Measurements from ENCODE around the gene NPNT. TPM values are rescaled to one million over a fixed set of nuclear protein-coding genes. Genes with fewer than 3 reads are reported as not detected.
A peak's percentile ranks its signal among the peaks of the same experiment; 100 is the strongest.

NPNT gene
- total and polyA plus RNA-seq, 8 donors: 56.9 to 380 (median 100) TPM

DNA sequence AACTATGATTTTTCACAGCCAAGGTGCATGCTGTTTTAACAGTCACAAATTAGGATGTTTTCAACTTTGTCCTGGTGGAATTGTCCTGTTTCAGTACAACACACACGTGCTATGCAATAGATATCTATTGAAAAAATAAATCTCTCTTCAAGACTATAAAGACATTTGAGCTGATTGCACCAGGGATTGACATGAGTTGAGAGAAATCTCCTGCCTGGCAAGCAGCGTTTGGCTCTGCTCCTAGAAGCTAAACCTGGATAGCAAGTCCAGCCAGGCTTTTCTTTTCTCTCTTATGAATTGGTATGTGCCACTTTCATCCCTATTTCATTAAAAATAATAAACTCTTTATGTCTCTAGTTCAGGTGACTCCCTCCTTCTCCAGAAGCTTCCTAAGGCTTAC, 16.6 kb upstream of the NPNT start:
- H3K4me1 ChIP-seq: no peaks in the 10 kb centered on the region
- no peak overlapping the region for H3K27ac ChIP-seq
- no peaks in the 10 kb centered on the region for H3K9me3 ChIP-seq
- no peak for ATAC-seq
- intact Hi-C loops (cut with DNase I): no loop called here
- TF ChIP-seq, protein P1, sequence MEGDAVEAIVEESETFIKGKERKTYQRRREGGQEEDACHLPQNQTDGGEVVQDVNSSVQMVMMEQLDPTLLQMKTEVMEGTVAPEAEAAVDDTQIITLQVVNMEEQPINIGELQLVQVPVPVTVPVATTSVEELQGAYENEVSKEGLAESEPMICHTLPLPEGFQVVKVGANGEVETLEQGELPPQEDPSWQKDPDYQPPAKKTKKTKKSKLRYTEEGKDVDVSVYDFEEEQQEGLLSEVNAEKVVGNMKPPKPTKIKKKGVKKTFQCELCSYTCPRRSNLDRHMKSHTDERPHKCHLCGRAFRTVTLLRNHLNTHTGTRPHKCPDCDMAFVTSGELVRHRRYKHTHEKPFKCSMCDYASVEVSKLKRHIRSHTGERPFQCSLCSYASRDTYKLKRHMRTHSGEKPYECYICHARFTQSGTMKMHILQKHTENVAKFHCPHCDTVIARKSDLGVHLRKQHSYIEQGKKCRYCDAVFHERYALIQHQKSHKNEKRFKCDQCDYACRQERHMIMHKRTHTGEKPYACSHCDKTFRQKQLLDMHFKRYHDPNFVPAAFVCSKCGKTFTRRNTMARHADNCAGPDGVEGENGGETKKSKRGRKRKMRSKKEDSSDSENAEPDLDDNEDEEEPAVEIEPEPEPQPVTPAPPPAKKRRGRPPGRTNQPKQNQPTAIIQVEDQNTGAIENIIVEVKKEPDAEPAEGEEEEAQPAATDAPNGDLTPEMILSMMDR (IDR thresholded peaks at IDR 0.05): no peak
- H3K4me3 ChIP-seq: no peak overlapping the region
- no peak for DNase-seq
- no peaks in the 10 kb centered on the region for H3K36me3 ChIP-seq
- H3K27me3 ChIP-seq: no peaks in the 10 kb centered on the region

DNA sequence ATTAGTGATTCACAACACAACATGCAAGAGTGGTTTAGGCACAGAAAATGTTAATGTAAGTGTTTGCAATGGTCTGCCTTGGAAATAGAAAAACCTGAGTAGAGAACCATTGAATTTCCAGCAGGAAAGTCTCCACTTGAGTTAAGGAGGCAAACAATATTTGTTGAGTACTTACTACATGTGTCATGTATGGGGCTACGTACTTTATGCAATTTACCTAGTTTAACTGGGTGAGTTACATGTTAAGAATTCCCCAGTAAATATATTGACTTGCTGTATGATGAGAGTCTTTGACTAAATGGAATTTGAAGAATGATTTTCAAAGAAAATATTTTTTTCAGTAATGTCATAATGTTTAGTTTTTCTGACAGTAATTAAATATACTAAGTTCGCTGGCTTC, 7.8 kb upstream of the NPNT start:
- ATAC-seq: peak; percentile 85
- intact Hi-C loops (cut with DNase I): no loop called here
- no peaks in the 10 kb centered on the region for H3K27me3 ChIP-seq

DNA sequence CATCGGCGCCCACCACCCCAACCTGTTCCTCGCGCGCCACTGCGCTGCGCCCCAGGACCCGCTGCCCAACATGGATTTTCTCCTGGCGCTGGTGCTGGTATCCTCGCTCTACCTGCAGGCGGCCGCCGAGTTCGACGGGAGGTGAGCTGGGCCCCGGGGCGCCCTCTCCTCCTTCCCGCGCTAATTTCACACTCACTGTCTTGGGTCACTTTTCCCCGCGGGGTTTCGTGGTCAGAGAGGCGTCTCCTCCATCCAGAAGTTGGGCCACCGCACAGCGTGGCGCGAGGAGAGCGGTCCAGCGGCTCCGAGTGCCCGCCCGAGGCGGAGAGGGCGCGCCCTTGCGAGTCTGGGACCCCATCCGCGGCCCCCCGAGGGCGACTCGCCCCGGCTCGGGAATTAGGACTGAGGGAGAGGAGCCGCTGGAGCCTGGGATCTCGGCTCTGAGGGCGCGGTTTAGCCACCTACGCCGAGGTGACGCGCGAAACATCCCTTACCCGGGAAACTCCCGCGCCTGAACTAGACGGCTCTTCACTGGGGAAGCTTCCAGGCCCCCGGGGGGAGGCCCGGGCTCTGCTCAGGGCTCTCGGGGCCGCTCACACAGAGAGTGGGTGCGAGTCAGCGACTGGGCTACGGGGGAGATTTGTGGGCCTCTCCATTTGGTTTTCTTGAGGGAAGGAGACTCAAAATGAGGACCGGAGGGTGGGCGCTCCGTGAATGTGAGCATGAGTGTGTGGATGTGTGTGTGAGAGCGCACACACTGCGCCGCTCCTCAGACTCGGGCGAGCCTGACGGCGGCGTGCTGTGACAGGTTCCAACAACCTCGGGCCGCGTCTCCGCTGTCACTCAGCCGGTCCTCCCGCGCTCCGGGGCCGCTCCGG, 551 bp downstream of the NPNT start:
- H3K4me1 ChIP-seq: peaks cover 4 to 6% of the 10 kb centered on the region in 2 donors
- H3K27me3 ChIP-seq: peaks cover 0 to 50% of the 10 kb centered on the region in 2 donors
- no peaks in the 10 kb centered on the region for H3K36me3 ChIP-seq
- no peaks in the 10 kb centered on the region for H3K9me3 ChIP-seq
- peak; percentile 62 for ATAC-seq
- peak; percentile 29 to 80 (median 52) for DNase-seq
- TF ChIP-seq, protein P1 (IDR thresholded peaks at IDR 0.05): no peak
- H3K4me3 ChIP-seq: peak overlapping the region; percentile 50 to 67
- H3K27ac ChIP-seq: peak overlapping the region; percentile 80 to 90
- intact Hi-C loops (cut with DNase I): no loop called here

More for the DNA sequence above, 7.8 kb upstream of the NPNT start:
- Histone ChIP-seq H3K4me1 (no peaks in the 10 kb centered on the region), H3K4me3 (no peak overlapping the region), H3K27ac (no peak overlapping the region), H3K36me3 (no peaks in the 10 kb centered on the region), H3K9me3 (peaks cover 0 to 3% of the 10 kb centered on the region in 2 donors)
- DNase-seq: no peak
- TF ChIP-seq, protein P1 (IDR thresholded peaks at IDR 0.05): no peak

DNA sequence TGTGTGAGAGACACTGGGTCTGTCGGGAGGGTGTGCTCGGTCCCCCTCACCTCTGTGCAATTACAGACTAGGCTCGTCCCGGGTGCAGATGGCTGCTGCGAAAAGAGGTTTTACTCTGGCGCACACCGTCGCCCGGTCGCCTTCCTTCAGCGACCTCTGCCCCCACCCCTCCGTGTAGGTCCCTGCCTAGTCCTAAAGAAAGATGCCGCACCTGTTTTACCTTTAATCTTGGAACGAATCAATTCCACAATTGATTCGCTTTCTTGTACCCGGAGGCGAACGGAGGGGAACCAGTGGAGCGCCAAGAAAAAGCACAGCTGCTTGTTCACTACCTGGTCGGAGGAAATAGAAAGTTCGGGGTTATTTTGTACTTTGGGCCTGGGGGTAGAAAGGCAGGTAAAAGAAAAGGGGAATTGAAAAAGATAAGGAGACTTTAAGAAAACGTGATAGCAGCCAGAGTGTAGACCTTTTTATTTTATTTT, 1.2 kb downstream of the NPNT start:
- H3K9me3 ChIP-seq: no peaks in the 10 kb centered on the region
- ATAC-seq (no peak), DNase-seq (peak in 1 of 4 donors; percentile 83)
- peak overlapping the region; percentile 50 to 67 for H3K4me3 ChIP-seq
- peaks cover 6% of the 10 kb centered on the region in 2 donors for H3K4me1 ChIP-seq
- no peaks in the 10 kb centered on the region for H3K36me3 ChIP-seq
- intact Hi-C loops (cut with DNase I): no loop called here
- peaks cover 0 to 50% of the 10 kb centered on the region in 2 donors for H3K27me3 ChIP-seq
- TF ChIP-seq, protein P1 (IDR thresholded peaks at IDR 0.05): no peak
- H3K27ac ChIP-seq: peak overlapping the region; percentile 80 to 90

Measured in left lung (tissue), 10 donors.